ENCODE data around the gene ADAMTS17.

The ADAMTS17 gene

DNA sequence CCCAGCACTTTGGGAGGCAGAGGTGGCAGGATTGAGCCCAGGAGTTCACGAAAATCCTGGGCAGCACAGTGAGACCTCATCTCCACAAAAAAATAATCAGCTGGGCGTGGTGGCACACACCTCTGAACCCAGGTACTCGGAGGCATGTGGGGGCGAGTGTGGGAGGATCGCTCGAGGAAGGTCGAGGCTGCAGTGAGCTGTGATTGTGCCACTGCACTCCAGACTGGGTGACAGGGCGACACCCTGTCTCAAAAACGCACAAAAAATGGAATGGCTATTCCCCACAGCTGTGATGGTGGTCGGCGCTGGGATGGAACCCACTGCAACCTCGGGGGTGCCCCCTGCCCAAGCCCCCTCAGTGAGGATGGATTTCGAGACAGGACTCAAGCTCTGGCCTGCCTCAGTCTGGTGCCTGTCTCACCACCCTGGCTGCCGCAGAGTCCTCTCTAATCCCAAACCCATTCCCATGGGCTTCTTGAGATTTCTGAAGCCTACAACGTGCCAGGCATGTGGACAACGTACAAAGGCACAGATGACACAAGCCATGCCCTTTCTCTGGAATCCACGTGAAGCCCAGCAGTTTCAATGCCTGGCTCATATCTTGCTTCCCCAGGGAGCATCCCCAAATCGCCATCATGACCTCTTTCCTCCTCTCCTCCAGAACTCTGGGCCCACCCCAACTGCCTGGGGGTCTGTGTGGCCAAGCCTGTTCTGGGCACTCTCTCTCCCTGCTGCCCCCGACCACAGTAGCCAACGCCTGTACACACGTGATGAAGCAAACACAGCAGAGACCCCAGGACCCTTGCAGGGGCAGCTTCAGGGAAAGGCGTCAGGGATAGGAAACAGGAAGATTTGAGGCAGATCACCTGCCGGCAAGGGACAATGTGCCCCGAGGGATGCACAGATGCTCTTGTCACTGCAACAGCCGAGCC lies 32.4 kb downstream of the ADAMTS17 start:
- no peak for DNase-seq (ENCODE audit: low read depth)

DNA sequence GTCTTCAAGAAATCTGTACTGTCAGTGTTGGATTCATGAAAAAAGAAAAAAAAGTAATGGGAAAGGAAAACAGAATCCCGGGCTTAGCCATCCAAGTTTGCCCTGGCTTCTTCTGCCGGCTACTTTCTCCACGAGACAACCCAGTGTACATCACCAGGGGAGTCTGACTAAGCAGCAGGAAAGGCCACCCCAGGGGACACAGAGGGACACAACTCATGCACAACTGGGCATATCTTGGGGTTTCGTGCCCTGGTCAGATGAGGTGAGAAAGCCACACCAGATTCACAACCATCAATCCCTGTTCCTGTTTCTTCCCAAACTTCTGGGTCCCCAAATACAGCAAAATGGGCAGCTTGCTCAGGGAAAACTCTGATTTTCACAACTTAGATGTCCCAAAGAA lies 33.2 kb downstream of the ADAMTS17 start:
- no peak for DNase-seq (ENCODE audit: low read depth)

DNA sequence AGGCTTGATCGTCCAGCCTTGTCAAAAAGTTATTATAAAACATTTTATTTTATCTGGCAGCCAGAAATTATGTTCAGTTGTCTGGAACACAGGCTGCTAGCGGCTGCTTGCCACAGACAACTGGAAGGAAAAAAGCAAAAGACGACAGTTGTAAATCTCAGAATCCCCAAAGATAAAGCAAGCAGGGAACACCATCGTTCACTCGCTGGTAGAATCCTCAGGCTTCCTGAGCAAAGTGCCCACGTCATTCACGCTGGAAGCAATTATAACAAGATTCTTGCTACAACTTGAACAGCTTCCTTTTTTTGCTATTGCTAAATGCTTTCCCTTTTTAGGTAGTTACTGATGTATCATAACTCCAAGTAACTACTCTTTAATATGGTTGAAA lies 33.6 kb downstream of the ADAMTS17 start:
- DNase-seq (ENCODE audit: low read depth), result no peak

DNA sequence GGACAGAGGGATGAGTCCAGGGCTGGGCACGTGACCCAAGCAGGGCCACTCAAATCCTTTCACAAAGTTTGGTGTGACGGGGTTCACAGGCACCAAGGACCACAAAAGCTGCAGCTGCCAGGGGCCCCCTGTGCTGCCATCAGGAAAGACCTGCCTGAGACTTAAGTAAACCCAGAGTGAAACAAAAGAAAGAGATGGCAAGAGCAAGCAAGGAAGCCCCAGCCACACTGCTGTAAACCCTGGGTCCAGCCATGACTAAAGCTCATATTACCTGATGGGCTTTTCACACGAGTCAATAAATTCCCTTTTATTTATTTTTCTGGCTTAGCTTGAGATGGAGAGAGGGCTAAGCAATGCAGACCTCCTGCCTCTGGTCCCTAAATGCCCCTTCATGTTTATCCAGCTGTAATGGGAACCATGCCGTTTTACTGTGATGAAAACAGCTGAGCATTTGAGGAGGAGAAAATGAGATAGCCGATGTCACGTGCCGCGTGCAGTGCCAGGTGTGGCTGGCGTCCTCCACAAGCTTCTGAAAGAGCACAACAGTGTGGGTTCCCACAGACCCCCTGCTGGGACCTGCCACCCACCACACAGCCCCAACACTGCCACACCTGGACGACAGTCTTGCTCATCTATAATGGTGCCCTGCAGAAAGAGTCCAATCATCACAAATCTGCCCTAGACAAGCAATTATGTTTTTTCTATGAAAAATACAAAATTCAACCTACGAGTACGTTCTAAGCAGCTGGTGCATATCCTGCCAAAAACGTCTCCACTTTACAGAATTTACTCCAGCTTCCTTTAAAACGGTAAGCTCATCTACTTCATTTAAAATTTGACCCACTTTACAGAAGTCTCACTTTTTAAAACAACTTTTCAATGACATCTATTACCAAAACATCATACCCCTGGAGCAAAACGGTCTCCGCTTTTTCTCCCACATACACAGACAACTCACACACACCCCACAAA lies 34.2 kb downstream of the ADAMTS17 start:
- DNase-seq (ENCODE audit: low read depth), result no peak

DNA sequence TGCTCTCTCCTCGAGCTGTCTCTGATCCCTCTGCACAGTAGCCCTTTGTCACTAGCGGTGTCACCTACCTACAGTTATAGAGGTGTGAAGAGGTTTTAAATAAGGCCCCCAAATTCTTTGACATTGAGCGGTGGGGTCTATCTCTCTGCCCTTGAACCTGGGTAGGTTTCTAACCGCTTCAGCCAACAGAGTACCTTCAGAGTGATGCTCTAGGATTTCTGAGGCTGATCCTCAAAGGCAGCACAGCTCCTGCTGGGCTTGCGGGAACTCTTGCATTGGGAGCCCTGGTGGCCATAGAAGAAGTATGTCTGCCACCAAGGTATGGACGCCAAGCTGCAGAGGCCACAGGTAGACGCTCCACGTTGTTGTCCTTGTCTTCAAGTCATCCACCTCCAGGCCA lies 35.7 kb downstream of the ADAMTS17 start:
- DNase-seq (ENCODE audit: low read depth), result no peak

DNA sequence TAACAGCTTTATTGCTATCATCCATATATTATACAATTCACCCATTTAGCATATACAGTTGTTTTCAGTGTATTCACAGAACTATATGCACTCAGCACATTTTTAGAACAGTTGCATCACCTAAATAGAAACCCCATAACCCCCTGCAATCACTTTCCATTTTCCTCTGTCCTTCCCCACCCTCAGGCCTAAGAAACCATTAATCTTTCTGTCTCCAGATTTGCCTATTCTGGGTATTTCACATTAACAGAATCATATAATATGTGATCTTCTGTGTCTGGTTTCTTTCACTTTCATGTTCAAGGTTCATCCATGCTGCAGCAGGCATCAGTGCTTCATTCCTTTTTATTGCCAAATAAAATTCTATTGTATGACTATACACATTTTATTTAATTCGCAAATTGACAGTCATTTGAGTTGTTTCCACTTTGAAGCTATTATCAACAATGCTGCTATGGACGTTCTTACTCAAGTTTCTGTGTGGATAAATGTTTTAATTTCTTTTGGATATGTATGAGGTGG lies 39.8 kb downstream of the ADAMTS17 start:
- DNase-seq (ENCODE audit: low read depth), result no peak

DNA sequence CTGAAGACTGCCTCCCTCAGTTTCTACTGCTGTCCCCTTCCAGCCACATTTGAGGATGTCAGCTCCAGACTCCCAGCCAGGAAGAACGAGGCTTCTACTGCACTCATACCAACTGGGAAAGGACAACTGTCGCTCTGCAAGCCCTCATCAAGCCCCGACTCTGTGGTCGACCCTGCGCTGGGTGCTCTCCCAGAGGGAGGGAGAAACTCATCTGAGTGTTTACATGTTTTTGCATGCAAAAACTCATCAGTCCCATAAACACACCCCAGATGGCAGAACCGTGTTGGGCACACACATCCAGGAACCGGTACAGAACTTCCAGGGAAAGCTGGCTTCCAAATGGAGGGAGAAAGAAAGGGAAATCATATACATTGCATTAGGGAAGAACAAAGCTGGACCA lies 43.5 kb downstream of the ADAMTS17 start:
- no peak for DNase-seq (ENCODE audit: low read depth)

DNA sequence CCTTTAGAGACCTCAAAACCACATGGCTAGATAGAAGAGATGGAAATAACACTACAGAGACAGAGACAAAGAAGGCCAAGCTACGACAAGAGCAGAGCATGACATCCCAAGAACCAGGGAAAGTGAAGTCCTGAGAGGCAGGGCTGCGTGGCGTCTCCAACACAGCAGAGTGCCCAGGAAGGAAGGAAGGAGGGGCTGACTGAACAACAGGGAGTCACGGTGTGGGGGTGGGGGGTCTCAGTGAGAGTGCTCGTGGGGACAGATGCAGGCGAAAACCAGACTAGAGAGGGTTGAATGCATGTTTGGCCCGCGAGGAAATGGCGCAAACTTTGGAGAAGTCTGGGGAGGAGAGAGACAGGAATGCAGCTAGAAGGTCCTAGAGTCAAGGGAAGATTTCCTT lies 44.0 kb downstream of the ADAMTS17 start:
- no peak for DNase-seq (ENCODE audit: low read depth)

DNA sequence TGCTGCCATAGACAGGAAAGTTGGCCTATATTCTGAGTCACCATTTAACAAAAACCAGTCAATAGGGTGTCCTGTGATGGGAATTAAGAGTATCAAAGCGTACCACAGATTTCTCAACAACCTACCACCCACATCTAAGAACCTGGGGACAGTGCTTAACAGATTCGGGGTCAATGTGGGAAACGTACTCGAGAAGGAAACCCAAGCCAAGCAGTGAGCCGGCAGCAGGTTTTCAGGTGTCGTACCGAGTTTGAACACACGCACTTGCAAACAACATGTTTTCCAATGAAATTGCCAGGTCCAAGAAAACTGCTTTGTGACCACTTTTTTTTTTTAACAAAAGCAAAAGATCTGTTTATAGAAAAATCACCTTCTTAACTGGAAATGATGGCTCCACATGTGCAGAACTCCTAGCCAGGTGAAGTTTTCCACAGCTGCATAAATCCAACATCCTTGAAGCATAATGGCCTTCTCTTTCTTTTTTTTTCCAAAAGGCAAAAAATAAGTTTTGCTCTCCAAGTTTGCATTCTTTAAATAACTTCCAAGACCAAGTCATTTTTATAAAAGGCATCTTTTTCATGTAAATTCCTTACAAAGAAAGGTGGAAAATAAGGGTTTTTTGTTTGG lies 45.7 kb downstream of the ADAMTS17 start:
- no peak for DNase-seq (ENCODE audit: low read depth)

DNA sequence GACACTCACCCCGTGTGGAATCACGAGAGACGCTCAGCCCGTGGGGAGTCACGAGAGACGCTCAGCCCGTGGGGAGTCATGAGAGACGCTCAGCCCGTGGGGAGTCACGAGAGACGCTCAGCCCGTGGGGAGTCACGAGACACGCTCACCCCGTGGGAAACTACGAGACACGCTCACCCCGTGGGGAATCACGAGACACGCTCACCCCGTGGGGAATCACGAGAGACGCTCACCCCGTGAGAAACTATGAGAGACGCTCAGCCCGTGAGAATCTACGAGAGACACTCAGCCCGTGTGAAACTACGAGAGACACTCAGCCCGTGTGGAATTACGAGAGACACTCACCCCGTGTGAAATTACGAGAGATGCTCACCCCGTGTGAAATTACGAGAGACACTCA lies 49.8 kb downstream of the ADAMTS17 start:
- DNase-seq (ENCODE audit: low read depth), result no peak

DNA sequence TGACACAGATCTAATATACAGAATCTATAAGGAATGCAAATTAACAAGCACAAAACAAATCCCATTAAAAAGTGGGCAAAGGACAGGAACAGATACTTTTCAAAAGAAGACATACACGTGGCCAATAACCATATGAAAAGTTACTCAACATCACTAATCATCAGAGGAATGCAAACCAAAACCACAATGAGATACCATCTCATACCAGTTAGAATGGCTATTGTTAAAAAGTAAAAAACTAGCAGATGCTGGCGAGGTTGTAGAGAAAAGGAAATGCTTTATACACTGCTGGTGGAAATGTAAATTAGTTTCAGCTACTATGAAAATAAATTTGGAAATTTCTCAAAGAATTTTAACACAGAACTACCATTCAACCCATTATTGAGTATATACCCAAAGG lies 50.7 kb downstream of the ADAMTS17 start:
- DNase-seq (ENCODE audit: low read depth), result no peak

DNA sequence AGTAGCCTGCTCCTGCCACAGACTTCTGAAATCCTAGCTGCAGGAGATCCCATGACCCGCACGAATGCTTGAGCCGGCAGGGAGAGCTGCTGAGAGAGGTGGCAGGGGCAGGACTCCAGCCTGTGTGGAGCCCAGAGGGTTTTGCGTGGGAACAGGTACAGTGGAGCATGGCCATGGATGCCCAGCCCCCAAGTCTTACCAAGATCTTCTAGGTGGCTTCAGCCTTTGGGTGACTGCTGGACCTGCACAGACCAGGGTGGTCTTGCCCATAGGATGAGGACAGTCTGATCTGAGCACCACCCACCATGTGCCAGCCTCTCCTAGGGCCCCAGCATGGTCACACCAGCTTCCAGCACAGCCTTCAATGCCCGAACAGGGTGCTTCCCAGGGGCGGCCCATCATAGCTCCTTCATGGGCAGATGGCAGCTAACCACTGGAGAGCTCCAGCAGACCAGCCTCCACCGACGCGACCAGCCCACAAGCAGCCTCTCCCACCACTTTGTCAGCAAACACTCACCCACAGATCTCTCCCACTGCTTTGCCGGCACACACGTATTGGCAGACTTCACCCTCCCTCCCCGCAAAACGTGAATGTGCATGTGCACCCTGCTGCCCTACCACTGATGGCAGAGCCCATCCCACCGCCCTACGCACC lies 56.0 kb downstream of the ADAMTS17 start:
- no peak for DNase-seq (ENCODE audit: low read depth)

DNA sequence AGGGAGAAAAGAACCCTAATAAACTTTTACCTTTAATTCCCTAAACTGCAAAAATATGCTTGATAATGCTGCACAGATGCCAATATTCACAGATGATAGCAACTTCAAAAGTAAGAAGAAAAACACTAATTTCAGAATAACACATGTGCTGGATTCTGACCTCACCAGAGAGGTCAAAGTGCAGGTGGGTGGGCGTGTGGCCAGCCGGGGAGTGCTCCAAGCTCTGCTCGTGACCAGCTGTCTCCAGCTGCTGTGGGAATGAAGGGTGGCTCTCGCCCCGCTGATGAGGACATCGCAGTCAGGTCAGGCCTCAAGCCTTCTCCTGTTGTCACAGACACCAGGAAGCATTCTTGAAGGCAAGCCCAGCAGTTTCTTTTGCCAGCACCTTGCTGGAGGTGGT lies 57.1 kb downstream of the ADAMTS17 start:
- DNase-seq (ENCODE audit: low read depth), result no peak

DNA sequence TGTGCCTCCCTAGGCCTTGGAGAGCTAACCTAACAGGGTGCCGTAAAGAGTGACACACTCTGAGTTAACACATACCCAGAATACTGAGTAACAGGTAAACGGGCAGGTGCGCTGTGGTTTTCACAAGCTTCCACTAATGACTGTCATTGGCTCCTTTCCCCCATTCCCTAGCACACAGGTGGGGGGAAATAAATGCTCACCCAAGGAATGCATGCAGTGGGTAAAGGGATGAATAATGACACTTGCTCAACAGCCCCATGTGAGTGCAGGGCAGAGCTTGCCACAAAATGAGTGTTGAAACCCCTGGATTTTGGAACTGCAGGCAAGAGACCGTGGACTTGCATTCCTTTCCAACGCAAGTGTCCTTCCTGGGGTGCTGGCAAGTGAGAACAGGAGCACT lies 57.6 kb downstream of the ADAMTS17 start:
- no peak for DNase-seq (ENCODE audit: low read depth)

DNA sequence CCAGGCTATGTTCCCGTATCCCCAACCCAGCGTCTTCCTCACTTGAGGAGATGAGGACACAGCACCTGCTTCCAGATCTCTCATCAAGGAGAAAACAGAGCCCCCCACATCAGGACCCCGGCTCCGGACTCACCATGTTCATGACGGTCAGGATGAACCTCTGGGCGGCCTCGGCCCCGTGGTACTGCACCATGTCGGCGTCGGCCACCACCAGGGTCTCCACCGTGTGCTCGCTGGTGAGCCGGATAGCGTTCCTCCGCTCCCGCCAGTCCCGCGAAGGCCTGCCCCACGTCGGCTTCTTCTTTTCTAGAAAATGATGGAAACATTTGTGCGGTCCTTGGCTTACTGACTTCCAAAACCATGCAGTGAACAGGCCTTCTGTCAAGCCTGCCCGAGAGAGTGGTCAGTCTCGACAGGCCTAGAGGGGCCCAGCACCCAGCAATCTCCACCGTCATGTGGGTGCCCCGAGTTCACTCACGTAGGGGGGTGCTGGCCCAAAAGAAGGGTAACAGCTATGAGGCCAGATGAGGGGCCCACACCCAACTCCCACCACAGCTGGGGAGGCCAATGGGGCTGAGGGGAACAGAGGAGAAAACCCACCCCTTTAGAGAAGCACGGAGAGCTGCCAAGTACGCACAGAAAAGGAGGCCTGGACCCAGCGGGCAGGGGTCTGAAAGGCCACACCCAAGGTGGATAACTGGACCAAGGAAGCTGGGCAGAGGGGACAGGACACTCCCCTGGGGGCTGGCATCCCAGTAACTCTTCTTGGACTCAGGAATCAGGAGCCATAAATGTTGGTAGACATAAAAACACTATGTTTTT lies 60.5 kb downstream of the ADAMTS17 start:
- no peak for DNase-seq (ENCODE audit: low read depth)

DNA sequence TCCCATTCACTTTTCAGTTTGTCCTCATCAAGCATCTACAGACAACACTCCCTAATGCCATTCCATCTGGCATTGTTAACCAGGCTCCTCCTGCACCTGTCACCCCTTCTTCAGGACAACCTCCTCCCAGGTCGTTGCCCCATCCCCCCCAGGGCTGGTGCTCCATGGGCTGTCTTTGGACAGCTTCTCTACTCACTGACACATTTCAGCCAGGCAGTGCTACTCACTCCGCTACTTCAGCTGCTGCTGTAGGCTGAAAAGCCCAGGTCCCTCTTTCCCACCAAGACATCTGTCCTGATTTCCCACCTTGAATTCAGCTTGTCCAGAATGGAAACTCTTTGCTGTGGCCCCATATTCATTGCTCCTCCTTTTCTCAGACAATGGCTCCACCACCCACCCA lies 61.9 kb downstream of the ADAMTS17 start:
- DNase-seq (ENCODE audit: low read depth), result no peak

DNA sequence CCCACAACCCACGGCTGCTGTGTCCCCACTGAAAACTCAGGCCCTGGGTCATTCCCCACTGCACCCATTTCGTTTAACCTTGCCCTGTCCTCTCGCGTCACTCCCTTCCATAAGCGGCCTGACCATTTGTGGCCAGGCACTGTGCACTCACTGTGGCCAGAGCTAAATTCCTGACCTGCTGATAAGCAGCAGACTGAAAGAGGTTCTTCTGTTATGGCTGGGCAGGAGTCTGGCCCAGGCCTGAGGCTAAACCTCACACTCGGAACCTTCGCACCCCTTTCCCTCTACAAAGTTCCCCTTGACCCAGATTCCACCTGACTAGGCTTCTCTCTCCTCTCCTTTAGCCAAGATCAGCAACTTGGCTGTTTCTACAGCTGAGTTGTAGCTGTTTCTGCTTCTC lies 62.3 kb downstream of the ADAMTS17 start:
- no peak for DNase-seq (ENCODE audit: low read depth)

DNA sequence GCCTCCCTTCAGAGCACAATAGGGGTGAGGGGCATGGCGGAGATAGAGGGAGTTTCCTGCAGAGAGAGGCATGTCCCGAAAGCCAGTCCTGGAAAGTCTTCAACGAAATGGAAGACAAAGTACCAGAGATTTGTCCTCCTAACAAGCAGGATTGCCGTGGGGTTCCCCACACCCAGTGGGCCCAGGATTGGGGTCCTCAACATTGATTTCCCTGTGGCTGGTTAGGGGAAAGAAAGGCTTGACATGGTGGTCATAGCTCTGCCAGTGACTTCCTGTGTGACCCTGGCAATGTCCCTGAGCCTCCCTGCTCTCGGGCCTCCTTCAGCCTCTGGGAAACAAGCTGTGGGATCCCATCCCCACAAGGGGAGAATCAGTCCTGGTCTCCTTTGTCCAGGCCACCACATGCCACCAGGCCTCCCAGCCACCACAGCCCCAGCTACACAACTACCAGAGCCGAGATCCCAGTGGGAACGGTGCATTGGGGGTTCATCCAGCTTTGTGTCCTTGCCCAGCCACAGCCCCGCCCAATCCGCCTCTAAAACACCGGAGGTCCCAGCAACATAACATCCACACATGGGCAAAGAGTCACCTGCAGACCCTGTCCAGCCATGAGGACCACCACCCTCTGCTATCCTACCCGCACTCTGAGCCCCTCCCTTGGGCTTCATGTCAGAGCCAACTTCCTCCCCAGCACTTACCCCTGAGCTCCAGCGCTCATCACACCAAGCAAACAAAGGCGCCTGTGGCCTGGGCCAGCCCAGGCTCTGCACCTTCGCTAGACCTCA lies 63.0 kb downstream of the ADAMTS17 start:
- no peak for DNase-seq (ENCODE audit: low read depth)

DNA sequence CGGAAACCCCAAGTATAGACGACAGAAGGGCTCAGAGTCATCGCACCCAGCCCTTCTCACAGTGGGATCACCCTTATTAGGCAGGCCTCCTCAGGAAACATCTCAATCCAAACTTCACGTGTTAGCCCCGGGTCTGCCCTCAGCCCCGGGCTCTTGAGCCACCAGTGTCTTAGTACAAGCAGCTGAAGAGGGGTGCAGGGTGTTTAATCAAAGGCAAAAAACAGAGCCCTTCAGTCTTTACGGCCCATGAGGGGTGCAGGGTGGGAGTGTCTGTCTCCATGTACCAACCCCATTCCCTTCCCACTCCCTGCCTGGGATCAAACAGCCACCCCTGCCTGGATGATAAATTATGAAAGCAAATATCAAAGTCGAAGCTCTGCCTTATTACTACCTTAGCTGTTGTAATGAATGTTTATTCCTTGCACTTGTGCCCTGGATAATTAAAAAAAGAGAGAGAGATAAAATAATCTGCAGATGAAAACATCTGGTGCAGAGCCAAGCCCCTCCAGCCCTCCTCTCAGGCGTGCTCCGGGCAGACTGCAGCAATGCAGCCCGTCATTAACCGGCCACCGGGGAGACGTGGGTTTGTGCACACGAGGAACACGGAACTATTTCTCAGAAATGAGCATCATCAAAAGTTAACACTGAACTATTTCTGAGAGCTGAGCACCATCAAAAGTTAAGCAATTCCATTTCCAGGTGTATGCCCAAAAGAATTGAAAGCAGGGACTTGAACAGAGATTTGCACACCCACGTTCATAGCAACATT lies 64.5 kb downstream of the ADAMTS17 start:
- no peak for DNase-seq (ENCODE audit: low read depth)
